ENCODE measurements around the gene PRDM1. TPM values are rescaled to one million over a fixed set of nuclear protein-coding genes. Genes with fewer than 3 reads are reported as not detected.
A peak's percentile ranks its signal among the peaks of the same experiment; 100 is the strongest.

The PRDM1 gene
- total and polyA plus RNA-seq, 2 donors (not counting 1 experiment from before 2014, with no cell fraction given) = 6.9 to 9.6 TPM

DNA sequence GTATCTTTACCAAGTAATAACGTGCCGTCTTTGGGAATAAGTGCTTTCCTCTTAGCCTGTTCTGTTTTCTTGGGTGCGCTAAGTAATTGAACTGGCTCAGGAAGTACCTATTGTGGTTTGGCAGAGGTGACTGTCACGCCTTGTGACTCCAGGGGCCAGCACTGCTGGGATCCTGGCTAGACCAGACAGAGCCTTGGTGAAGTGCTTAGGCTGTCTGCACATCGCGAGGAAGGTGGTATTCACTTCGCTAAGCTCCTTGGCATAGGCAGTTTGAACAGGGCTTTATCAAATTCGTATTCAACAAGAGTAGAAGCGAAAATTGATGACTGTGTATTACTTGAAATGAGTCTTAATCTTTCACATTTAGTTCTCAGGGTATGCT lies 17.6 kb downstream of the PRDM1 start:
- H3K9ac ChIP-seq (ENCODE audit: low read length) = peak overlapping the region; percentile 30
- Mint-ChIP-seq H3K27me3 (no peaks in the 10 kb centered on the region), H3K4me3 (peak overlapping the region; percentile 77), H3K27ac (peak overlapping the region; percentile 12), H3K4me1 (peaks cover 46% of the 10 kb centered on the region), H3K9me3 (ENCODE audit: insufficient read depth) (no peaks in the 10 kb centered on the region)
- no peaks in the 10 kb centered on the region for H3K27me3 ChIP-seq (replicated peaks in 1 of 4; ENCODE audit: control extremely low read depth in 1 of 4, control insufficient read depth in 3 of 4, insufficient read depth in 4 of 4, low read length in 3 of 4)
- H2AFZ ChIP-seq (ENCODE audit: insufficient read depth, low read depth, low read length, poor library complexity, severe bottlenecking) = no peak overlapping the region
- H3K79me2 ChIP-seq (ENCODE audit: control insufficient read depth, insufficient read depth, low read length) = no peaks in the 10 kb centered on the region
- no peak overlapping the region for H3K27ac ChIP-seq (ENCODE audit: low read length in 2 of 2)
- peaks cover 0 to 19% of the 10 kb centered on the region in 2 experiments for H3K36me3 ChIP-seq (replicated peaks in 1 of 2; ENCODE audit: control extremely low read depth in 1 of 2, control insufficient read depth in 1 of 2, extremely low read depth in 1 of 2, insufficient read depth in 2 of 2, low read length in 1 of 2)
- CTCF ChIA-PET = no interaction called here
- intact Hi-C loops (cut with micrococcal nuclease) = no loop called here
- peaks cover 0 to 6% (median 0%) of the 10 kb centered on the region in 3 donors for H3K9me3 ChIP-seq (ENCODE audit: control extremely low read depth in 1 of 3, control insufficient read depth in 2 of 3, insufficient read depth in 1 of 3, low read length in 2 of 3)
- ATAC-seq (ENCODE audit: low read depth) = peak; percentile 65
- H3K4me3 ChIP-seq (ENCODE audit: control extremely low read depth in 1 of 5, extremely low read depth in 1 of 5, insufficient read depth in 1 of 5, low read depth in 2 of 5, low read length in 4 of 5) = peak overlapping the region in 2 of 5 experiments; percentile 17 to 18
- peak overlapping the region; percentile 55 for H3K4me2 ChIP-seq (replicated peaks; ENCODE audit: low read depth, low read length, poor library complexity, severe bottlenecking)
- DNase-seq = peak; percentile 63
- POLR2A ChIA-PET = no interaction called here
- 17% methylated on average over 7 of the region's 9 CpGs for WGBS (ENCODE audit: insufficient coverage)
- no peaks in the 10 kb centered on the region for H4K20me1 ChIP-seq (ENCODE audit: control insufficient read depth, insufficient read depth, low read length, poor library complexity, severe bottlenecking)
- peaks cover 13 to 20% of the 10 kb centered on the region in 2 donors for H3K4me1 ChIP-seq (ENCODE audit: control insufficient read depth in 2 of 2, insufficient read depth in 2 of 2, low read length in 2 of 2)
- TF ChIP-seq CTCF (IDR thresholded peaks at IDR 0.05) = no peak
- TF ChIP-seq EZH2 (IDR thresholded peaks at IDR 0.05; ENCODE audit: borderline replicate concordance, insufficient read depth, low read depth, low read length, poor library complexity, severe bottlenecking) = no peak

DNA sequence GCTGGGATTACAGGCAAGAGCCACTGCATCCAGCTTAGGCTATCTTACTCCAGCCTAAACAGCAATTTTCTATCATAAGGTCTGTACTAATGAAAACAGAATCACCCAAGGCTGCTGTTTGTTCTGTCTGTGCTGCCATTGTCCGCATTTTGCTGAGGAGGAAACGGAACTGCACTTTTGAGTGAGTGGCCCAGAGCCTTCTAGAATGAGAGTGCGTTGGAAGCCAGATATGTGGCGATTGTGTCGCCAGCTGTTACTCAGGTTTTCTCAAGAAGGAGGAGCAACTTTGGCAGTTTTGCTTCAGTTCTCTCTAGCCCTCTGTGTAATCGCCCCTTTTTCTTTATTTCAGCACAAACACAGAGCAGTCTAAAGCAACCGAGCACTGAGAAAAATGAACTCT lies 18.3 kb downstream of the PRDM1 start:
- CTCF ChIA-PET = no interaction called here
- H3K27ac Mint-ChIP-seq = no peak overlapping the region
- H3K4me1 ChIP-seq (ENCODE audit: control insufficient read depth in 2 of 2, insufficient read depth in 2 of 2, low read length in 2 of 2) = peaks cover 12 to 13% of the 10 kb centered on the region in 2 donors

More for the DNA sequence above, 18.3 kb downstream of the PRDM1 start:
- Histone ChIP-seq H3K27me3 (replicated peaks in 1 of 4; ENCODE audit: control extremely low read depth in 1 of 4, control insufficient read depth in 3 of 4, insufficient read depth in 4 of 4, low read length in 3 of 4) (no peaks in the 10 kb centered on the region), H3K9ac (ENCODE audit: low read length) (no peak overlapping the region), H3K27ac (ENCODE audit: low read length in 2 of 2) (no peak overlapping the region), H3K79me2 (ENCODE audit: control insufficient read depth, insufficient read depth, low read length) (no peaks in the 10 kb centered on the region), H4K20me1 (ENCODE audit: control insufficient read depth, insufficient read depth, low read length, poor library complexity, severe bottlenecking) (no peaks in the 10 kb centered on the region), H3K9me3 (ENCODE audit: control extremely low read depth in 1 of 3, control insufficient read depth in 2 of 3, insufficient read depth in 1 of 3, low read length in 2 of 3) (peaks cover 0 to 6% (median 0%) of the 10 kb centered on the region in 3 donors), H2AFZ (ENCODE audit: insufficient read depth, low read depth, low read length, poor library complexity, severe bottlenecking) (no peak overlapping the region), H3K4me2 (replicated peaks; ENCODE audit: low read depth, low read length, poor library complexity, severe bottlenecking) (no peak overlapping the region), H3K4me3 (ENCODE audit: control extremely low read depth in 1 of 5, extremely low read depth in 1 of 5, insufficient read depth in 1 of 5, low read depth in 2 of 5, low read length in 4 of 5) (no peak overlapping the region), H3K36me3 (replicated peaks in 1 of 2; ENCODE audit: control extremely low read depth in 1 of 2, control insufficient read depth in 1 of 2, extremely low read depth in 1 of 2, insufficient read depth in 2 of 2, low read length in 1 of 2) (peaks cover 0 to 19% of the 10 kb centered on the region in 2 experiments)
- Mint-ChIP-seq H3K27me3 (no peaks in the 10 kb centered on the region), H3K4me1 (peaks cover 39% of the 10 kb centered on the region), H3K9me3 (ENCODE audit: insufficient read depth) (no peaks in the 10 kb centered on the region), H3K4me3 (no peak overlapping the region)
- TF ChIP-seq CTCF (IDR thresholded peaks at IDR 0.05) = no peak
- TF ChIP-seq EZH2 (IDR thresholded peaks at IDR 0.05; ENCODE audit: borderline replicate concordance, insufficient read depth, low read depth, low read length, poor library complexity, severe bottlenecking) = no peak
- DNase-seq = no peak
- WGBS (ENCODE audit: insufficient coverage) = over 99% methylated on average over 6 of the region's 7 CpGs
- POLR2A ChIA-PET = no interaction called here
- ATAC-seq (ENCODE audit: low read depth) = no peak
- intact Hi-C loops (cut with micrococcal nuclease) = no loop called here
